NCI-H748 (cell line): ENCODE results near the gene AKAP10.
A peak's percentile ranks its signal among the peaks of the same experiment; 100 is the strongest.
"Not testable (repeated sequence)": the region's sequence is repeated elsewhere in the genome, so short reads cannot be mapped to it uniquely, and the experiment has no call there.

Source experiments
- DNase-seq: peaks from one replicate; lab custom pipeline; 2025; ENCODE audit not compliant: unreplicated experiment; lab: John Stamatoyannopoulos, UW

The AKAP10 gene

GRCh38 chr17:19873346-19873745, 104.3 kb downstream of the AKAP10 start:
- no peak for DNase-seq

GRCh38 chr17:19868079-19868395, 109.6 kb downstream of the AKAP10 start:
- no peak for DNase-seq

- DNase-seq = peak; percentile 89
These were observed 110.1 kb downstream of the AKAP10 start, which contains the start of gene ULK2 for GRCh38 chr17:19867329-19868078. Gene ULK2 (minus strand): TSS chr17:19867936. CDS start chr17:19867417, 519 bp downstream.

GRCh38 chr17:19867079-19867328, 110.6 kb downstream of the AKAP10 start:
- DNase-seq = peak; percentile 84

GRCh38 chr17:19865021-19865420, 112.6 kb downstream of the AKAP10 start:
- no peak for DNase-seq

- DNase-seq = not testable (repeated sequence)
These were observed 116.9 kb downstream of the AKAP10 start for GRCh38 chr17:19860647-19861177.

GRCh38 chr17:19857640-19858039, 120.0 kb downstream of the AKAP10 start:
- DNase-seq = no peak
